Measurements from ENCODE around the gene ERGIC1.
"Not testable (repeated sequence)": the region's sequence is repeated elsewhere in the genome, so short reads cannot be mapped to it uniquely, and the experiment has no call there.

Gene ERGIC1, protein sequence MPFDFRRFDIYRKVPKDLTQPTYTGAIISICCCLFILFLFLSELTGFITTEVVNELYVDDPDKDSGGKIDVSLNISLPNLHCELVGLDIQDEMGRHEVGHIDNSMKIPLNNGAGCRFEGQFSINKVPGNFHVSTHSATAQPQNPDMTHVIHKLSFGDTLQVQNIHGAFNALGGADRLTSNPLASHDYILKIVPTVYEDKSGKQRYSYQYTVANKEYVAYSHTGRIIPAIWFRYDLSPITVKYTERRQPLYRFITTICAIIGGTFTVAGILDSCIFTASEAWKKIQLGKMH

DNA sequence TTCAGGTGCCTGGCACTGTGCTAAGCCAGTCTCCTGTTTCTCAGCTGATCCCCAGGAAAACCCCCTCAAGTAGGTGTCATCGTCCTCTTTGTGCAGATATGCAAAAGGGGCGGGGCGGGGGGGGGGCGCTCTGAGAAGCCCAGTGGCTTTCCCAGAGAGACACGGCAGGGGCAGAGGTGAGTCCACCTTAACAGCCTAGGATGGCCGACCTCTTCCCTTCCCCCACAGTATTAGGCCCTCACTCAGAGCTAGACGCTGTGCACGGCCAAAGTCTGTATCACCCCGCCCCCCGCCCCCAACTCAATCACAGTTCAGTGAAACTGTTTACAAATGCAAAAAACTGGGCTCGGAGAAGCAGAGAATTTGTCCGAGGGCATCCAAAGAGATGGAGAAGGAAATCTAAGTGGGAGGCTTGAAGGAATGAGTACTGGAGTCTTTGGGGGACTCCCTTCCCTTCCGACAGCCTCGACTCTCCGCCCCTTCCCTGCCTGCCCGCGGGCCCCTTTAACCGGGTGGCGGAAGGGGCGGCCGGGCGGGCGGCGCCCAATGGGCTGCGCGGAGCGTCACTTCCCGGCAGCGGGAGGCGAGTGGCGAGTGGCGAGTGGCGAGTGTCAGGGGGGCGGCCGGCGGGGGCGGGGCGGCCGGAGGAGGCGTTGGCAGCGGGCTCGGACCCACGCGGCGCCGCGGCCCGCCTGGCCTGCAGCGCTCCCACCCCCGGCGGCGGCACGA lies at the start of gene ERGIC1:
TSS of gene ERGIC1 (plus strand) at position 566 of the 729 bp plus-strand sequence. CDS start at position 729, 163 bp downstream.
- peak; percentile 18 to 63 (median 48) for DNase-seq

DNA sequence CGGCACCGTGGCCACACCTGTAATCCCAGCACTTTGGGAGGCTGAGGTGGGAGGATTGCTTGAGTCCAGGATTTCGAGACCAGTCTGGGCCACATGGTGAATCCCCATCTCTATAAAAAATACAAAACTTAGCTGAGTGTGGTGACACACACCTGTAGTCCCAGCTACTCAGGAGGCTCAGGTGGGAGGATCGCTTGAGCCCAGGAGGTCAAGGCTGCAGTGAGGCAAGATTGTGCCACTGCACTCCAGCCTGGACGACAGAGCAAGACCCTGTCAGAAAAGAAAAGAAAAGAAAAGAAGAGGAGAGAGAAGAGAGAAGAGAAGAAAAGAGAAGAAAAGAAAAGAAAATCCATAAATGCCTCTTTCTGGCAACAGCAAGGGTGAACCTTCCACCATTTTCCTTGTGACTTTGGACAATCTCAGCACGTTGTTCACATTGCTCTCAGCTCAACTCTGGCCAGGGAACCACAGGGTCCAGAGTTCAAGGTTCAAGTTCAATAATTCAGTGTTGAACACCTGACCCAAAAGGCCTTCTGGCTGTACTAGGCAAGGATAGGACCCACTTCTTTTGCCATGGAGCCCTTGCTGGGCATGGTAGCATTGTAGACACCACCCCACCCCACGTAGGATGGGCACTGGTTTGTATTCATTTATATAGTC lies 48.5 kb upstream of the ERGIC1 start:
- DNase-seq, result no peak

DNA sequence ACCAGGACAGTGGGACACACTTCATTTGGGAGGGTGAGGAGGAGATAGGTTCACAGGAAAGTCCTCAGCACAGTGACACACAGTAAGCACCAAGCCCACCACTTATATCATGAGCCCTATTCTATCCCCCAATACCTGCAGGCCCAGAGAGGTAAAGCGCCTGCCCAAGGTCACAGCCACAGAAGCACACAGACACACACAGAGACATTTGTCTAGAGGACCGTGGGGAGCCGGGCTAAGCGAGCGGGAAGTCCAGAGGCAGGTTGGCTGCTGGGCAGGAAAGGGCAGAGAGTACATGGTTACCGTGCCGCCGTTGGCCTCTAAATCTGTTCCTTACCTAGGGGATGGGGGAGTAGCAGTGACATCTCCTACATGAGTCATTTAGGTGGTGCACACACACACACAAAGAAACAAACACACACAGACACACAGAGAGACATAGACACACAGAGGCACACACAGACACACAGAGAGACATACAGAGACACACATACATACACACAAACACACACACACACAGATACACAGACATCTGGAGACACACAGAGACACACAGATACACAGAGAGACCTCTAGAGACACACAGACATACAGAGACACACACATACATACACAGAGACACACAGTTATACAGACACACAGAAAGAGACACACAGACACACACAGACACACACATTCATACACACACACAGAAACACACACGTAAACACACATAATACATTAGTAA lies 47.2 kb upstream of the ERGIC1 start:
- DNase-seq, result no peak

DNA sequence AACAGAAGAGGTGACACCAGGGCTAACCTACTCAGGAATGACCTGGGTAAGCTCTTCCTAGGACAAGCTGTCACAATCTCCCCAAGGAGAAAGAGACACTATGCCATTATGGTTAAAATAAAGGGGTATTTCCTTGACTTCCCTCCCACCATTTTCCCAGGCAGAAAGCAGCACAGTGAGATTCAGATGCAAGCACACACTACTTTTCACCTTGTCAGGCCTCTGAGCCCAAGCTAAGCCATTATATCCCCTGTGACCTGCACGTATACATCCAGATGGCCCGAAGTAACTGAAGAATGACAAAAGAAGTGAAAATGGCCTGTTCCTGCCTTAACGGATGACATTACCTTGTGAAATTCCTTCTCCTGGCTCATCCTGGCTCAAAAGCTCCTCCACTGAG lies 46.5 kb upstream of the ERGIC1 start:
- not testable (repeated sequence) for DNase-seq

DNA sequence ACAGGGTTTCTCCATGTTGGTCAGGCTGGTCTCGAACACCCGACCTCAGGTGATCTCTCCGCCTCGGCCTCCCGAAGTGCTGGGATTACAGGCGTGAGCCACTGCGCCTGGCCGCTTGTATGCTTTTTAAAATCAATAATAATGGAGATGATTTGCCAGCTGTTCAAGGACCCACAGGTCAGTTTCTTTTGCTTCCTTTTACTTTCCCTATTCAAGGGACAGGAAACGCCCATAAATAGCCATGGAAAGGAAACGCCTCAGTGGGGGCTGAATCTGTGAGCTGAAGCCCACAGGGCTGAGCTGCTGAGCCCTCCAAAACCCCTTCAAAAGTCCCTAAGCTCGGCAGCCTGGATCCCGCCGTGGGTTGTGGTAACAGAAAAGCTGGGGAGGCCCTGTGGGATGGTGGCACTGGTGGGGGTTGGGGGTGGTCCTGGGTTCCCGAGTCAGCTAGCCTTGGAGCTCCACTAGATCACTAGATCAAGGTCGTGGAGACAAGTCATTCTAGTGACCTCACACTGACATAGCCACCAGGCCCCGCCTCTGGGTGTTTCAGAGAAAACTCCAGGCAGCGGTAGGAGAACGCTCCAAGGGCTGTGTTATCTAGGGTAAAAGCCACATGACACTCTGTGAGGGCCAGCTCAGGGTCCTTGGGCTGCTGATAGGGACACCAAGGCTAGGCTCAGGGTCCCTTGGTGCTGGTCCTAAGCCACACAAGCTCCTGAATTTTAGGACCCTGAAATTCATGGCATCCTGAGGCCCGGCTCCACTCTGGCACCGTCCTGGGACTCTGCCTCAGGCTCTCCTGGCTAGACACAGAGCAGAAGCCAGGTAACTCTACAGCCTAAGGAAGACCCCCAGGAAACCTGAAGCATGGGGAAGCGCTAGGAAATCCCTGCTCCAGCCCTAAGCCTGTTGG lies 45.0 kb upstream of the ERGIC1 start:
- DNase-seq, result no peak

DNA sequence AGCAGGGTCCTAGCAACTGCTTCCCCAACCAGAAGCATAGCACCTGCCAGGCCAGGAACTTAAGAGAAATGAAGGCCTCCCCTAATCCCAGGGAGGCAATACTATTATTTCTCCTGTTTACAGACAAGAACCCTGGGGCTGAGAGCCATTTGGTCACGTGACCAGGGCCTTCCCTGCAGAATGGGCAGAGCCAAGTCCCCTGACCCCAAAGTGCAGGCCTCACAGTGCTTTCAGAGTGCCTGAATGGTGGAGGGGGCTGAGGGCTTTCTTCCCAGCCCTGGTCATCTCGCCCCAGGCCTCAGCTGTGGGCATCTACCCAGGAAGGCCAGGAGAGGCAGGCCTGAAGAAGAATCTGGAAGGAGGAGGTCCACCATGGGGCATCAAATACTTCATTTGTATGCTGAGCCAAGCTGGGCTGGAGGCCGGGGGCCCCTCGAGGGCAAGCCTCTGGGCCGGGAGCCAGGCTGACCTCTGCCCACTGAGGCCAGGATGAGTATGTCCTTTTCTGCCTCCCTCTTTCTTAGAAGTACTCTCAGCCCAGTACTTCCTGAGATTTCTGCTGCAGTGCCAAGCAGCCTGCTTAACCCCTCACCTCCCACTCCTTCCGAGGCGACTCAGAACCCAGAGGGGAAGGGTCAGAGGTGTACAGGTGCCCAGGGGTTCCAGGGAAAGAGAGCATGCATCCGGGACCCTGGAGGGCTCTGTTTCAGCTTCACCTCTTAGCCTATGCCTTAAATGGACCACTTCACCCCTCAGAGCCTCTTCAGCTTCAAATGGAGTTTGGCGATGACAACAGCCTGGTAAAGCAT lies 44.2 kb upstream of the ERGIC1 start:
- DNase-seq, result no peak

DNA sequence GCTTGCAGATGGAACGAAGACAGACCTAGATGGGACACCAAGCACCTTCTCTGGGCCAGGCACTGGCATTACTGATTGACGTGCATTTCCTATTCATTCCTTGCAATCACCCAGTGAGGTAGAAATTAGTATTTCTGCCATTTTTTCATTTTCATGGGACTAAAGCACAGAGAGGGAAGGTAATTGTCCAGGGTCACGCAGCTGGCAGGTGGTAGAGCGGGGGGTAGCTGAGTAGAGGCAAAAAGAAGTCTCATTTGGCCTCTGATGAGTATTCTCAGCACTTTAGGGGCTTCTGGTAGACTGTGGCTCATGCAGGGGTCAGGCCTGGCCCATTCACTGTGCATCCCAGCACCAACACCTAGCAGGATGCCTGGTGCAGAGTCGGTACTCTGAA lies 43.6 kb upstream of the ERGIC1 start:
- no peak for DNase-seq

DNA sequence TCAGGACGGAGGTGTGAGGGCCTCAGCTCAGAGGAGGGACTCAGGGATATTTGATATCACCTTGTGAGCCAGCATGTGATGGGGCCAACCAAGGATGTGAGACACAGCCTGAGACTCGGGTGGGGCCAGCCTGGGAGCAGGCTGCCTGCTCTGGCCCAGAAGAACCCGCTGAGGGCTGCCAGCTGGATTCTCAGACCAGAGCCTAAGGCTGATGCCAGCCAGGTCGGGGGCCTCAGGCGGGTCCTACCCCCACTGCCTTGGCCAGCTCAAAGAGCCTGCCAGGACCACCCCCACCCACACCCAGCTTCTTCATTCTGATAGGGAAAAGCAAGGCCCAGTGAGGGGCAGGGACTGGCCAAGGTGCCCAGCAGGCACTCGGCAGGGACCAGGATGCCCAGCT lies 42.8 kb upstream of the ERGIC1 start:
- DNase-seq, result no peak

DNA sequence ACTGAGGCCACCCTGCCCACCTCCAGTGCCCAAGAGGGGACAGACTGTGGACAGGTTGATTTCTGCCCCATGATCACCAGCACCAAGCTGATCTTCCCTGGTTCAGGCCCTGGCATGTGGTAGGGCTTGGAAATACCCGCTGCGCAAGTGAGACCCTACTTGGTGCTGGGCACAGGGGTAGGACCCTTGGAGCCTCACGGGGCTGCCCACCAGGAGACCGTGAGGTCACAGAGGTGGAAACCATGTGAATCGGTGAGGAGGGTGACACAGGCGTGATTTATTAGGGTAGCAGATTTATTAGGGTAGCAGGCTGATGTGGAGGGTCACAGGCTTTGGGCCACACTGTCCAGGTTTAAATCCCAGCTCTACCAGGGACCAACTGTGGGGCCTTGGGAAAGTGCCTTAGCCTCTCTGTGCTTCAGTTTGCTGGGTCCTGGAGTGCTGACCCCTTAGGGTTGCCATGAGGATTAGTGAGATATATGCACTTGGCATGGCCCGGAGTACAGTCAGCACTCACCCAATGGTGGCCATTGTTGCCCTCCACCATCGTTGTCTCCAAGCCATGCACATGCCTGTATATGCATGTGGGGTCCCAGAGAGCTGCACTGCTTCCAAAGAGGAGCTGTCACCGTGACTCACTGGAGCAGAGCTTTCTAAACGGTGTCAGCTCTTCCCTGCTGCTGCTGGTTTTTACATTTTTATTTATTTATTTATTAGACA lies 42.2 kb upstream of the ERGIC1 start:
- DNase-seq, result no peak

DNA sequence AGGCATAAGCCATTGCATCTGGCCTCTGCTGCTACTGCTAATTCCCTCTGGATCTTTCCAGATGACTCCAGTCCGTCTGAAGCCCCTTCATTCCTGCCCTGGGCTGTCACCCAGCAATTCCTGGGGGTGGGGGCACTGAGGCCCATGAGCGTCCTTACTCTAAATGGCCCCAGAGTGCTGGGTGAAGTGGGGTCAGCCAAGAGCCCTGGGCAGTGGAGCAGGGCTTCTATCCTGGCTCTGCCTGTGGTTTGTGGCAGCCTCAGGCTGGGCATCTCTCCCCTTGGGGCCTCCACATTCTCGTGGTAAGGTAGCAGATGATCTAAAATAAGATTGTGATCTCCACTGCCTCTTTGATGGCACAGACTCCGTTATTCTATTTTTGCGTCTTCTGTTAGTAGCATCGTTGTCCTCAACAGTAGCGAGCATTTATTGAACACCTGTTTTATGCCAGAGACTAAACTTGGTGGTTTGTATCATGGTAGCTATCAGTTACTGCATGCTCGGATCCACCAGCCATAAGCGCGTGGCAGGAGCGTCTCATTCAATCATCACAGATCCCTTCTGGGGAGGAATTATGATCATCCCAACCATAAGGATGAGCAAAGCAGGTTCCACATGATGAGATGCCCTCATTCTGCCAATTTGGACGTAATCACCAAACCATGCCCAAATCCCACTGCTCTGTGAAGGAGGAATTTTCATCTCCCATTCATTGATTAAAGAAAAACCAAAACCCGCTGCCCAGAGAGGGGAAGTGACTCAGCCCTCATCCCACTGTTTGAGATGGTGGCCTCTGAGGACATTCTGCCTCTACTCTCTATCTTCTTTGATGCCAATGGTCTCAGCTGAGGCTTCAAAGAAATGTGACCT lies 41.1 kb upstream of the ERGIC1 start:
- no peak for DNase-seq

DNA sequence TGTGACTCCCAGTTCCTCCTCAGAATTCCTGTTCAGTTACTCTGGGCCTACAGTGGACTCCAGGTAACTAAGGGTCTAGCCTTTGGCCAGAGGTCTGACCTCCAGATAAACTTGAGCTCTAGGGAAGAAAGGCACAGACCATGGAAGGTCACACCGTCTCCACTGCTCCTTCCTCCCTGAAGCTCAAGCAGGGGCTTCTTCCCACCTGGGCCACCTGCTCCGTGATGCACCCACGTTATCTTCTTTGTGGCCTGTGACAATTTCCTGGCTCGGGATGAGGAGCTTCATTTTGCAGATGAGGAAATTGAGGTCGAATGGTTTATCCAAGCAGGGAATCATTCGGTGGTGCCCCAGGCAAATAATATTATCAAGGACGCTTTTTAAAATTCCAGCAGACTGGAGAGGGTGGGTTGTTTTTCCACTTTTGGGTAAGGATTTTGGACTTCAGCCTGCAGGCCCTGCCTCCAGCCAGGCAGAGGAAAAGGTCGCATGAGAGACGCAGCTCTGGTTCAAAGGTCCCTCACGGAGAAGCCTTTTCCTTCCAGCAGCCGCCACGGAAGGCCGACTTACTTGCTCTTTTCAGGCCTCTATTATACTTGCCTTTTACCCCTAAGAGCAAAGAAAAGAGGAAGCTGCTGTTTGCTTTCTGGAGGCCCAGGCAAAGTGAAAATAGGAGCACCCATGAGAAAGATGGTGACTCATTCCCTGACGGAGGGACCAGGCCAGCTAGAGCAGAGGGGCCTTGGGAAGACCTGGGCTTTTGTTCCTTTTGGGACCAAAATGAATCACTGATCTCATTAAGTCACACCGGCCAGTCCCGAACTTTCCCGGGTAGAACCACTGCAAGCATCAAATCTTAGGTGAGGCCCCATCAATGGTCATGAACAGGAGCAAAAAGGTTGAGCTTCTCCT lies 40.2 kb upstream of the ERGIC1 start:
- DNase-seq, result no peak

DNA sequence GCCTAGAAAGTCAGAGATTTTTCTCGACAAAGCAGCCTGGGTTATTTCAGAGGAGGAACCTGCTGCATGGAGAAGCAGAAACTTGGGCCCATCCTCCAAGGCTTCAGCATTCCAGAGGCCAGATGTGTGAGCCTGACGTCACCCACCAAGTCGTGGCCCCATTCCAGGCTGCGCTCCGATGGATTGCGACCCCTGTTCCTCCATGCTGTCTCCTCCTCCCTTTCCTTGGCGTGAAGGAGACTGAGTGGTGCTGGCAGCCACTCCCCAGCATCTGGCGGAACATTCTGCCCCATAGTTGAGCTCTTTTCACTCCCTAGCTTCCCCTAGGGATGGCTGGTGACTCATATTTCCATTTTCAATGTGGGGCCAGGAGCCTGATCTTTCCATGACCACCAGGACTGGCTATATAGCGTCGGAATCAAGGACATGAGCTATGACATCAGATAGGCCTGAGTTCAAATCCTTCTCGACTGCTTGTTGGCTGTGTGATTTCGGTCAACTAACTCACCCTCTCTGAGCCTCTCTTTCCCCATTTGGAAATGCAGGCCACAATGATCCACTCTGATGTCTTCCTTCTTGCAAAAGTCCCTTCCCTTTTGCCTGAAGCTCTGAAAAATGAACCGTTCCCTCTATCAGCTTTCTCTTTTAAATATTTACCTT lies 38.6 kb upstream of the ERGIC1 start:
- DNase-seq, result no peak

DNA sequence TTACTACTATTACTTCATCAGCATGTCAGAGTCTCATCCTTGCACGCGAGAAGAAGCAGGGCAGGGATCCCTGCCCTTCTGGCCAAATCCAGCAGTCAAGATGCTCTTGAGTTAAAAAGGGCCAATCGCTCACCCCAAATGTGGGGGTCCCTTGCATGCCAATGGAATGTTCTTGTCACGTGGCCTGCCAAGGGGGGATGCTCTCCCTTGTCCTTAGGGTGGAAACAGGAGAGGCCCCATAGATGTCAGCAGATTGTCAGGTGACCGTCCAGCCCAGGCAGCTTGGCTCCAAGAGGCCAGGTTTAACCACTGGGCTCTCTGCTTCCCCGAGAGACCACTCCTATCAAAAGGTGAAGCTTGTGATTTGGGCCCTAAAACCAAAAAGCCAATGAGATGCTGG lies 37.7 kb upstream of the ERGIC1 start:
- no peak for DNase-seq

DNA sequence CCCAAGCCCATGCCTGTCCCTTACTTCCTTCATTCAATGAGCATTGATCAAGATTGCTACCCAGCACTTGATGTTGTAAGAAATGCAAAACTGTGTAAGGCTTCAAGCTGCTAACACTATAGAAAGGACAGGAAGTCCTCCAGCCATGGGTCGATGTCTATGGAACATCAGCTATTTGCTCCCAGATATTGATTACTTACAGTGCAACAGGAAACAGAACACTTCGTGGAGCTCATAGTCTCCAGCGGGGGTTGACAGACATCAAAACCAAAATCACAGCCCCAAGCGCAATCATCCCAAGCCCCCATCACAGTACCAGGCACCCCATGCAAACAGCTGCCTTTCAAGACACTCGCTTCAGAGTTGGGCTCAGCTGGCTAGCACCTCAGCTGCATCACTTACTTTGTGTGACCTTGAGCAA lies 36.3 kb upstream of the ERGIC1 start:
- no peak for DNase-seq

DNA sequence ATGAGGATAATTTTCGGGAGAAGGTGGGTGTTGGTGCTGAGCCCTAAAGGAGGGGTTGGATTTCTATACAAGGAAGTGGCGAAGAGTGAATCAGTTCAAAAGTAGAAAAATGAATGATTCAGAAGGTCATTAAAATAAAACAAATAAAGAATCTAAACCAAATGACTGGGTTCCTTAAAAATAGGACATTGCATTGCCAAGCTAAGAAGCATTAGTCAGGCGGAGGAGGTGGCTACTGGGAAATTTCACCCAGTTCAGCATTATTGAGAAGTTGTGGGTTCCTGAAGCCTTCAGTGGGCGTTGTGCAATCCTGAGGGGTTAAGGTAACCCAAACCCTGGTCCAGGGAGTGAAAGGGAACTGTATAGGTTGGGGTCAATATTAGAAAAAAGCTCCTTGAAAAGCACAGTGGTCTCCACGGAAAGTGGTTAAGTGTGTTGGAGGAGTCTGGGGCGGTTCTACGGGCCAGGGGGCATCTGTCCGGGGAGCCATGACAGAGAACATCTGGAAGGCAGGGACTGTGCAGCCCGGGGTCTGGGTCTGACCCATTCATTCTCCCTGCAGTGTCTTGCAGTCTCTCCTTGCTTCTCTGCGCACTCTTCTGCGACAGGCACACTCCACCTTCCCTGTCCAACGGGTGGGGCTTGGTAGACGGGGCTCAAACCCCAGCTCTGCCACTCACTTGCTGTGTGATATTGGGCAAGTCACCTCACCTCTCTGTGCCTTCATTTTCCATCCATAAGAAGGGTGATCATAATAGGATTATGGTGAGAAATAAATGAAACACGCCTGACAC lies 35.4 kb upstream of the ERGIC1 start:
- DNase-seq, result no peak

DNA sequence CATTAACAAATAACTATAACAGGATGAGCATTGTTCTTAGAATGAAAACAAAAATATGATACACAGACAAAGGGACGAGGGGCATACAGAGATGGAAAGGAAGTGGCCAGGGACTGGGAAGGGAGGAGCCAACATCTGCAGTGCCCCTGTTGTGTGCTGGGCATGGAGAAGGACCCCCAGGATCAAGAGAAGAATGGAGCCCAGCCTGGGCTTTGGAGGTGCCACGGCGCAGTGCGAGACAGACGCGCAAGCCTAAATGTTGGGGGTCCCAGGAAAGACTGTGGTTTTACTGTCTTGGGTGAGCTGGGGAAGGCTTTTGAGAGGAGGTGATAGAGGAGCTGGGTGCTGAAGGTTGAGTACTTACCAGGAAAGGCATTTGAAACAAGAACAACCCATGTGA lies 34.6 kb upstream of the ERGIC1 start:
- no peak for DNase-seq

DNA sequence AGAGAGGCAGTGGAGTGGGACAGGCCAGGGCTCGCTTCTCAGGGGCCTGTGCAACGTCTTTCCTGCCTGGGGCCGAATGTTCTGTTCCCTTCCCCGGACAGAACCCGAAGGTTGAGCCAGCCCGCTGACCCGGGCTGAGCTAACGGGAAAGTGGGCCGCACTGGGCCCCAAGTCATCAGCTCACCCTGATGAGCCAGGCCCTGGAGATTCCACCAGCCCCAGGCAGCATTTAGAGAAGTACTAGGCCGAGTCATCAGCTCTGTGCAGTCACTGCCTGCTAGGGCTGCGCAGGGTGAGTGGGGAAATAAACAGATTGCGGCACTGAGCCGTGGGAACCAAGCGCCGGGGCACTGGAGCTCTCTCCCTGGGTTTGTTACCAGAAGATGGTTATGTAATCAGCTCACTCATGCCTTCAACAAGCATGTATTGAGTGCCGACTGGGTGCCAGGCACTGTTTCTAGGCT lies 33.9 kb upstream of the ERGIC1 start:
- no peak for DNase-seq
